ENCODE measurements around the gene CAPSL. TPM values are rescaled to one million over a fixed set of nuclear protein-coding genes. Genes with fewer than 3 reads are reported as not detected.
"Not testable (repeated sequence)": the region's sequence is repeated elsewhere in the genome, so short reads cannot be mapped to it uniquely, and the experiment has no call there.

The CAPSL gene
- total RNA-seq, 1 donor from 2014 or later = not detected

DNA sequence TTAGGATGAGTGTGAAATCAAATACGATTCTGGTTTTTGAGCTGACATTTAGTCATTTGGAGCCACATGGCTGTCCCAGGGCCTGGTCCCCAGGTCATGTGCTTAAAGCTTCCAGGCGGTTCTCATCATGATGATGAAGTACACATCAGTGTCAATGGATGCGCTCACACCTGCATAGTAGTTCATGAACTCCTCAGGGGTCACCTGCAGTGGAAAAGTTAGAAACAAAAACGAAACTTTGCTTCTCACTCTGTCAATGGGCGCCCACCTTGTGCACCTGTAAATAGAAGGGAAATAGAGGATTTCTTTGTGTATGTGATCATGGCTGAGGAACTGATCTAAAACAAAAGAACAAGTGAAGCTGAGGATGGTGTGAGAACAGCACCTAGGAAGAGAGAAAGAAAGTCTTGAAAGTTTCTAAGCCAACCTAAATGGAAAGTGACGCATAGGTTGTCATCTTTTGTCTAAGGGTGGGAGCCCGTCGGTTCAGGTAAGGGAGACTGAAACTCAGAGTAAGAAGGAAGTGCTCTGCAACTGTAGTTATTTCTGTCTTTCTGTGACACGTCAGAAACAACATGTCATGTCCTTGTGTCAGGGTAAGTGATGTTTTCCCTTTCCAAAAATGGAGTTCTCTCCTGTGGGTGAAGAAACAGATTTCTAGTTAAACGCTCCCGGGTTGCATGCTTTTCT lies 33.8 kb downstream of the CAPSL start:
- DNase-seq (ENCODE audit: low spot score) = no peak

DNA sequence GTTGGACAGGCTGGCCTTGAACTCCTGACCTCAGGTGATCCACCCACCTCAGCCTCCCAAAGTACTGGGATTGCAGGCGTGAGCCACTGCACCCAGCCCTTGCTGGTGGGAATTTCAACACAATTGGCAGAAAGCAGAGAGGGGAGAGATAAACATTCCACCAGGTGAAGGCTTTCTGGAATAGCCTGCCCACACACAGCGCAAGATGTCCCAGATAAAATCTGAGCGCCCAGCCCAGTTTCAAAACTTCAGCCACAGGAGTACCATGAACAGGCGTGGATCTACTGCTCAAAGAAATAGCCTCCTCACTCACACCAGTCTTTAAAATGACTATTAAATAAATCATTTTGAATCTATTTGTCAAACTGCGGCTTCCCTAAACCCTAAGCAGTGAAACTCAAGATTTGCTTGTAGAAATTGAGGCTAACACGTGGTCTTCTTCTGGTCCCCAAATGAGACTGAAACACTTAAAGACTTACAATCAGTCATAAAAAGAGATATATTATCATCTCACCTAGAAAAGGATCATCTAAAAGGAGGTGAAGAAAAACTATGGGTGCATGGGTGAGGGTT lies 34.7 kb downstream of the CAPSL start:
- no peak for DNase-seq (ENCODE audit: low spot score)

DNA sequence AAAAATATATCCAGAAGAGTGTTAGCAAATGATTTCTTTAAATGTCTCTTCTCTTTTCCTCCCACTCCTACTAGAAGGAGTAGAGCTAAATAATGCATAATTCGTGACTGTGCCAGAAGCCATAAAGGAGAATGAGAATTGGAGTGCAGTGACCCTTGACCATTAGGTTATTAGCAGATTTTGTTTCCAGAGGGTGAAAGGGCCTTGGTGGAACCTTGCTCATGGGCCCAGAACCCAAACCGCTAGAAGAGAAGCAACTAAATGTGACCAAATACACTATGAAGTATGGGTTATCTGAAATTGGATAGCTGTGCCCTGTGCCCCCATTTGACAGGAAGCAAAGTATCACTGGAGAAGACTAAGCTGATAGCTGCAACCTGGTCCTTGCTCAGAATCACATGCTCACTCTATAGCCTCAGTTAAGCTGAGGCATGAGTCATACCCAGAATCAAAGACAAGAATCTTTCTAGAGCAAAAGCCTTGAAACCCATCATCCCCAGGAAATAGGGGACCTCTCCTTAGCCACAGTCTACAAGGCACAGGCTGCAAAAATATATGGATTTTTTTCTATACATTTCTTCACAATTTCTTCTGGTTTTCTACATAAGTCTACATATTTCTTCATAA lies 36.3 kb downstream of the CAPSL start:
- DNase-seq (ENCODE audit: low spot score) = no peak

DNA sequence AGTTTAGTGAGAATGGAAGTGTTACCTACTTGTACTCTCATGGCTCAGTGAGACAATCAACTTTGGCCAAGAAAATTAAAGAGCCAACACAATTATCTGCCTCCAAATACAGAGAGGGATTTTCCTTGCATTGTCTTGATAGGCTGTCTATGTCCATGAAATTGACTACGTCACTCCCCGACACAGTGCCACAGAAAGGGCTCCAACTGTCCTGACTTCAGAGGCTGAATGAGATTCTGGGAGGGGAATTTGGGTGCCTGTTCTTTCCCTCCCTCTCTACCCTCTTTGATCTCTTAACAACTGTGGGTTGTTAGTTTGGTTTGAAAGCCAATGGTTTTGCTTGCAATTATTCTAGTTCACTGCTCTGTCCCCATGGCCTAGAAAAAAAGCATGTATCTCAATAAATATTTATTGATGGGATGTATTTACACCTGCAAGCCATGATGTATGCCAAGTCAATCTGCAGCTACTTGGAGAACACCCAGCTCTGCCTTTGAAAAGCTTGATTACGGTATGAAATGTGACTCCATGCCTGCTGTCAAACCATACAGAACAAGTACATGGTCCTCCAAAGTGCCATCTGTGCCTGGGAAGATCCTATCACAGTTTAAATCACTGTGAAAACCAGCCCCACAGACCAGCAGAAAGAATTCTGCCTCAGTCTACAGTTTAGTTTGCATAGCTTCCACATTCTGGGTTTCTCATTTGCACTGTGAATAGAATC lies 37.3 kb downstream of the CAPSL start:
- DNase-seq (ENCODE audit: low spot score) = no peak

DNA sequence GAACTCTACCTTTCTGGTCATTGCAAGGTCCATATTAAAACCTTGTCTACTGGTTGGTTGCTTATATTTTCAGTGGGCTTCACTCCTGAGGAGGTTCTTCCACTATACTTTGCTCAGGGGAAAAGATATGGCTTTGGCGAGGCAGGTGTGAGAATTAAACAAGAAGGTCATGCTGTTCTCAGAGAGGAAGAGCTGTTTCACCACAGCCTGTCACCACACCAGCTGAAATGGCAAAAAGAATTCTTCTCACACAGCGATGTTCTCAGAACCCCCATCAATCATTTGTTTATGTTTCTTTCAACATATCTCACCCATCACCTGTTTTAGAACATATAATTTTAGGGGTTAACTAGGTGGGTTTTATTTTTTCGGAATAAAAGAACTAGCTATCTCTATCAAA lies 38.6 kb downstream of the CAPSL start:
- DNase-seq (ENCODE audit: low spot score) = no peak

DNA sequence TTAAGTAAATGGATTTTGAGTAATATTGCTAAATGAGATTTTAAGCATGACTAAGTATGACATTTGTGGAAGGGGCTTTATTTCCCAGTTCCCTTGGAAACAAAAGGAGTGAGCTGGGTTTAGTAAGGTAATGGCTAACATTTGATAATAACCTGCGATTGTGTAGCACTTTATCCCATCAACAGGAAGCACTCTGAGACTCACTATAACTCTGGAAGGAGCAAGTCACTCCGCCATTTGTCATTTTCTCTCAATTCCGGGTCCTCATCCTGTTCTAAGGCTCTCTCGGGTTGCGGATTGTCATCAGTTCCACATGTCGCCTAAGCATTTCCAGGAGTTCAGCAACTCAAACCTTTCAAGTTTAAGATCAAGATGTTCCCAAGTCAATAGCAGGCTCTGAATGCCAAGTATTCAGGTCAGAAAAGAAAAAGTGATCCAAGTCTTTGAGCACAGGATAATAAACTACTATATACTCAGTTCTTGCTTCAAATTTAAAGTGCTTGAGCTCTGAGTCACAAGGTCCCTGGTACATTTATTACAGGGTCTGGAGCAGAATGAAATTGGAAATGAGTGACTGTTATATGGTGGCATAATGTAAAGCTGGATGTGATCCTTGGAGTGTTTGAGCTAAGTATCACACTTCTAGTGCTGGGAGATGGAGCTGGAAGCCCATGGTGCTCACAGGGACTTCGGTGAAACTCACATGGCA lies 39.3 kb downstream of the CAPSL start:
- no peak for DNase-seq (ENCODE audit: low spot score)

DNA sequence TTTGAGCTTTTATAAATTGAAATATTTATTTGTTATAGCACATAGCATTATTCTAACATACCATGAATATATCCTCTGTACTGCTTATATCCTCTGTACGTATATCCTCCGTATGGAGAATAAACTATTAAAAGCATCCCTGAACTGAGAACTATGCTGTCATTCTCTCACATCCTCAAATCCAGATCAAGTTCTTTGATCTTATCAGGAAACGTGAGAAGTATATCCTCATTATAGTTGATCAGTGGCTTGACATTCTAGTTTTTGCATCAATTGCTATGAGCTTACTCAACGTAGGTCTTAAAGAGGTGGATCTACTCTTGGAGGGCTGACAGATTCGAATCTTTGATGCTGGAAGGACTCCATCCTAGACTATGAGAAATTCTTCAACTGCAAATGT lies 44.3 kb downstream of the CAPSL start:
- DNase-seq (ENCODE audit: low spot score) = no peak

DNA sequence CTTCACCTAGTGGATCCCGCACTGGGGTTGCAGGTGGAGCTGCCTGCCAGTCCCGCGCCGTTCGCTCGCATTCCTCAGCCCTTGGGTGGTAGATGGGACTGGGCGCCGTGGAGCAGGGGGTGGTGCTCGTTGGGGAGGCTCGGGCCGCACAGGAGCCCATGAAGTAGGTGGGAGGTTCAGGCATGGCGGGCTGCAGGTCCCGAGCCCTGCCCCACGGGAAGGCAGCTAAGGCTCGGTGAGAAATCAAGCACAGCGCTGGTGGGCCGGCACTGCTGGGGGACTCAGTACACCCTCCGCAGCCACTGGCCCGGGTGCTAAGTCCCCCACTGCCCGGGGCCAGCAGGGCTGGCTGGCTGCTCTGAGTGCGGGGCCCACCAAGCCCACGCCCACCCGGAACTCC lies 45.6 kb downstream of the CAPSL start:
- DNase-seq (ENCODE audit: low spot score) = not testable (repeated sequence)

DNA sequence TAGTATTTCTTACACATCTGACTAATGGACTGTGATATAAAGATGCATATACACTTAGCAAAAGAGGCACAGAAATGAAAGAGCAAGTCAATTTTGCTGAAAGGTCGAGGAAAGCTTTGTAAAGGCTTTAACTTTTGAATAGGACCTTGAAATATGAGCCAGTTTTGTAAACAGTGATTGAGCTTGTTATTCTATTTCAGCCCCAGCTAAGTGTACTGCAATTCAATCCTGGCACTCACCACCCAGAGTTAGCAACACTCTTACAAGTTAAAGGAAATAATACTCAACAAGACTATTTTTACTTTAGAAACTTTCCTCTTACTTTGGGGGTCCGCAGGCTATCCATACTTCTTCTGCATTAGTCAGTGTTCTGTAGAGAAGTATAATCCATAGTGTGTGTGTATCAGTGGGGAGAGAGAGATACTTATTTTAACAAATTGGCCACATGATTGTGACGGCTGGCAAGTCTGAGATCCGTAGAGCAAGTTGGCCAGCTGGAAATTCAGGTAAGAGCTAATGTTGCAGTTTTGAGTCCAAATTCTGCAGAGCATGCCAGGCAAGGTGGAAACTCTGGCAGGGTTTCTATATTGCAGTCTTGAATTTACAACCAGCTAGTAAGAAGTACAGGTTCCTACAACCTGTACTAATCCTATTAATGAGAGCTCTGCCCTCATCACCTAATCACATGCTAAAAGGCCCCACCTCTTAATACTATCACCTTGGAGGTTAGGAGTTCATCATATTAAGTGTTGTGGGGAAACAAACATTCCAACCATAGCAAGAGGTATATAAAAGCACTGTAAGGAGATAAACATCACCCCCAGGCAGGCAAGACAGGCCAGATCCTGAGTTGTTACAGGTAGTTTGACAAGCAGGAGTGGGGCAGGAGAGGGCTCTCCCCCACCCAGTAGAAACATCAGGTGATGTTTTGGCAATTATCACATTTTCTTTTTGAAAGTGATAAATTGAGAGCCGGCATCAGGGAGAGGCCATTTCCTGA lies 48.1 kb downstream of the CAPSL start:
- DNase-seq (ENCODE audit: low spot score) = no peak

DNA sequence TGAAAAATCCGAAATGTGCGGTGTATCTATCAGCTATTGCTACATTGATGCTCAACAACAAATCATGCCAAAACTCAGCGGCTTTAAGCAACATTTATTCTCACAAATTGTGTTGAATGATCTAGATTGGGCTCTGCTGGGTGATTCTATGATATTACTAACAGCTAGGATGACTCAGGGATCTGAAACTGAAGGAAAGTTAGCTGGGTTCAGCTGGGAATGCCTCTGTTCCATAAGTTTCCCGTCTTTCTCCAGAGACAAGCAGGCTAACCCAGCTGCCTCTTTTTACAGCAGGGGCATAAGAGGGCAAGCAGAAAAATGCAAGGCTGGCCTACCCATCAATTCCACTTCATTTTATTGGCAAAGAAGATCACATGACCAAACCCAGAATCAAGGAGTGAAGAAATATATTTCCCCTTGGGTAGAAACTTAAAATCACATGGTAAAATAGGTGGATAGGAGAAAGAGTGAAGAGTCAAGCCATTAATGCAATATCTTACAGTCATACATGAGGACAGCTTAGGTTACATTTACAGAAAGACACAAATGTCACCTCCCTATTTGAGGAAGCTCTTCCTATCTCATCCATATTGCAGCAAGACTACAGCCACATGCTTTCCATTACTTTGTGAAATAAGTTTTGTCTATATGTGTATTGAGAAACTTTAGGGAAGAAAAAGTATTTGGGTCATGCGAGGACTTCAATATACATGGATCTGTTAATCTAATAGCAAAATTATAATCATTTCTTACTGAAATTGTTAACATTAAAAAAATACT lies 50.9 kb downstream of the CAPSL start:
- DNase-seq (ENCODE audit: low spot score) = no peak

DNA sequence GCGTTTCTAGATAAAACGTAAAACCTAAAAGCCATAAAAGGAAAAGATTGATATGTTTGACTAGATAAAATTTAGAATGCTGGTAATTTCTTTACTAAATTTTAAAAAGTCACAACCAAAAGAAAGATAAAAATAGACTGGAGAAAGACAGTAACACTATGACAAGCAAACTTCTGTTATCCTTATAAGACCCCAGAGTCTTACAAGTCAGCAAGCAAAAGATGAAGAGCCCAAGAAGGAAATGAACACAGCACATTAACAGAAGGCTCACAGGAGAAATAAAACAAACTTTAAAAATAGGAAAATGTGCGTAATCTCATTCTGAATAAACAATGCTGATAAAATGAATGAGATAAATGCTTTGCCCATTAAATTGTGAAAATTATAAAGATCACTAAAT lies 52.0 kb downstream of the CAPSL start:
- DNase-seq (ENCODE audit: low spot score) = no peak

DNA sequence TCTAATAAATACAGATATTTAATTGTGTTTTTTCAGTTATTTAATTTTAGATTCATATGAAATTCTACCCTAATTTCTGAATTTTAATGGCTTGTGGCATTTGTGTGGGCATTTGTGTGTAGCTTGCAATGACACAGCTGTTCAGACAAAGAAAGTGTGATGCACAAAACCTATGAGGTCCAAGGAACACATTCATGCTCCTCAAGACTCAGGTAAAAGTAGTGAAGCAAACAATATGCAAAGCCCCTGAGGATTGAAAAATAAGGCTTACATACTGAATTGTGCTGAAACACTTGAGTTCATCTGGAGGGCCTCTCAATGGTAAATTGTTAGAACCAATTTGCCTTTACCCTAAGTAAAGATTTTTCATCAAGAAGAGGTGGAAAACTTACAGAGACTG lies 53.6 kb downstream of the CAPSL start:
- DNase-seq (ENCODE audit: low spot score) = no peak

DNA sequence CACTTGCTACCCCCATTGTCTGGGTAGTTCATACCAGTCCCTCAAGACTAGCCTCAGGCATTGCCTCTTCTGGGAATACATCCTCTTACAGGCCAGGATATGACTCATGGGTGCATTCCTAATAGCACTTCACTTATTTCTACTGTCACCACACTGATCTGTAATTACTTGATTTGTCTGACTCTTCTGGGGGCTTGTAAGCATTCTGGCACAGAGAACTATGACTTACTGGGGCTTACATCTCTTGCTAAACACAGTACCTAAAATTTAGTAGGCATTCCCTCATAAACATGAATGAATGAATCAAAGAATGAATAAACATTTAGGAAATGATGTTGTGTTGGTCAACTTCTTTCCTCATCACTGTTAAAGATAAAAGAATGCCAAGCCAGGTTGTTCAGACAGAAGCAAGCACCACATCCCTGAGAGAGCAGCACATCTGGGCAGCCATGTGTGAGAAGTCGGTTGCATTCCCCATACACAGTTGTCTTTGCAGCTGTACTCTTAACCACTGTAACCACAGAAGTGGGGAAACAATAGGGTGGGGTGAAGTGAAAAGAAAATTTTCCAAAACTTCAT lies 54.1 kb downstream of the CAPSL start:
- DNase-seq (ENCODE audit: low spot score) = no peak

DNA sequence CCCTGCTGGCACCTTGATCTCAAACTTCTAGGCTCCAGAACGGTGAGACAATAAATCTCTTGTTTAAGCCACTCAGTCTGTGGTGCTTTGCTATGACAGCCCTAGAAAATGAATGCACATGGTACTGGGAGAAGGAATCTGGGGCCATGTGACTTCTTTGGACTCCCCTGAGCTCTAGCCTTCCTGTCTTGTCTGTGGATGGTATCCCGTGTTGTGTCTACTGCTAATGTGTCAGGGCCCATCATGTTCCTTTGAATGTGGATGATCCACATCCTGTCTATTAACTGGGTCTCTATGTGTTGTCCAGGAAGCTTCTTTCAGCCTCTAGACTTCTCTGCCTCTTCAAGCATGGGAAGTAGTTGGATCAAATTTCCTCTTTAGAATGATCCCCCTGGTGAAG lies 56.7 kb downstream of the CAPSL start:
- DNase-seq (ENCODE audit: low spot score) = no peak

DNA sequence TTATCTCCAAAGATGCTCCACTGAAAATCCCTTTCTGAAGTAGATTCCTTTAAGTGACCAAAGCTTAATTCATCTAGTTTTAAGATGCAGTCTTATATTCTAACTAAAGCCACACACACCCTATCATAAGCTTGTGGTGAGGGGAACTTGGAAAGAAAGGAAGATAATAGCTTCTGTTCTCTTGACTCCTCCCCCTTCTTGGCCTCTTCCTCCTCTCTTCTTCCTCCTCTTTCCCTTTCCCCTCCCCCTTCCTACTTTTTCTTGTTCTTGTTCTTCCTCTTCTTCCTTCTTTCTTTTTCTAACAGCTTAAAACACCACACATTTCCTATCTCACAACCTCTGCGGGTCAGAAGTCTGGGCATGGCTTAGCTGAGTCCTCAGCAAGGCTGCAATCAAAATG lies 58.3 kb downstream of the CAPSL start:
- DNase-seq (ENCODE audit: low spot score) = no peak

DNA sequence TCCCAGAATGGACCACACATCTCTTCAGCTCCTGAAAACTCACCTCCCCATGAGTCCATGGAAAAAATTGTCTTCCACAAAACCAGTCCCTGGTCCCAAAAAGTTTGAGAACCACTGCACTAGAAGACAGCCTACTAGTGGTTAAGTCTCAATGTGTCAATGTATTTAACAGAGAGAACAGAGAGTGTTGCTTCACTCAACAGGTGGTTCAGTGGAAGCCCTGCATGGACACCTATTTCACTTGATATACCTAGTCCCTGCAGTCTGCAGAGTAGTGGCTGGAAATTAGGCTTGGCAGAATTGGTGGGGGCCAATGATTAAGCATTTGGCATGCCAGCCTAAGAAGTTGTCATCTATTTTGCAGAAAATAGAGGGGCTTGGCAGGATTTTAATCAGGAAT lies 58.8 kb downstream of the CAPSL start:
- DNase-seq (ENCODE audit: low spot score) = no peak

DNA sequence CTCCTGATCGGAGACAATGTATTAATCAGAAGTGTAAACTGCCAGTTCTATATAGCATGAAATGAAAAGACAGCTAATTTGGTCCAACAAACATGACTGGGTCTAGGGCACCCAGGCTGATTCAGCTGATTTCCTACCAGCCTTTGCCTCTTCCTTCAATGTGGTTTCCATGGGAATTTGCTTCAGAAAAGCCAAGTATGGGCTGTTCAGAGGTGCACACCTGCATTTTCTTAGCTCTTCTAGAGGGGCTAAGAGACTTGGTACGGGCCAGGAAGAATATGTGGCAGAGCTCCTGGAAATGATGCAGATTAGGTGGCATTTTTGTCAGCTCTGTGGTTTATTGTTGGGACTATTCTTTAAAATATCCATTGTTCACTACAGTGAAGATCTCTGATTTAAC lies 59.3 kb downstream of the CAPSL start:
- no peak for DNase-seq (ENCODE audit: low spot score)

DNA sequence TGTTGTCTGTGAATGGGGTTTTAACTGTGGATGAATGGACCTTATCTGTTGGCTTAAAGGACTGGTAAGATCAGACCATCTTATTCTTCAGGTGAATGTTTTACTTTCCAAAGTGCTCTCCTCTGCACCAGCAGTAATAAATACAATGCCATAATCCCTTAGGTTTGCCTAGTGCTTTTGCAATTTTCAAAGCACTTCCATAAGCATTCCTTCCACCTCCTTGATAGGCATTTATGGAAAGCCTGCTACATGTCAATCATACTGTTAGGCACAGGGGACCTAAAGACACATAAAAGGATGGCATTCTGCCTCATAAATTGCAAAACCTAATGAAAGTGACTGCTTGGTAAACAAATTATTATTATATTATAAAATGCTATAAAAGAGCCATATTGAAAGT lies 60.3 kb downstream of the CAPSL start:
- DNase-seq (ENCODE audit: low spot score) = no peak

DNA sequence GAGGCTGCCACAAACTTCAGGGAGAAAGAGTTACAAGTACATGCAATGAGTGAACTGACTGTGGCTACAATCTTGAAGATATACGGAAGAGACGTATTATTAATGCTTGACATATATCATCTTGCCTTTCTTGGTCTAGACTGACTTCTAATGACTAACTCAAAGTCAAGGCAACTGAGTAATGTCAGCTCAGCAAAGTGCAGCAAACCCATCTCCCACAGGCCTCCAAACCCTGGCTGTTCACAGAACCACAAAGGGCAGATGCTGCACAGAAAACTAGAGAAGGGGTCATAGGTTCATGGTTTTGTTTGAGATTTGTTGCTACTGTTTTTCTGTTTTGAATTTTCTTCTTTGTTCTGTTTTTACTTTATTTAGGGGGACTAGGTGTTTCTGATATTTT lies 60.8 kb downstream of the CAPSL start:
- DNase-seq (ENCODE audit: low spot score) = no peak

DNA sequence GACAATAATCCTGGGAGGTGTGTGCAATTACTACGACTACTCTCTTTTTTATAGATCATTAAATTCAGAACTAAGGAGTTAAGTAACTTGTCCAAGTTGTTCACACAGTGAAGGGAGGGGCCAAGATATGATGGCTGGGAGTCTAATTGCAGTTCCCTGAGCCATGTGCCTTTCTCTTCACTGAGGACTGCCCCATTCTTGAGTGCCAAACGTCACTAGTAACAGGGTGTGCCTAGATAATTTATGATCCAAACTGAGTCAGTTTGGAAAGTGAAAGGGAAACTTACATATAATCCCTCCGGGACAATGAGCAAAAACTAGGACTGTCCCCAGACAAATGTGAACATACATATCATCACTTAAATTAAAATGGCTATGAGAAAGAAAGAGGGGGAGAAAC lies 61.5 kb downstream of the CAPSL start:
- DNase-seq (ENCODE audit: low spot score) = no peak

Data from ureter (tissue), 1 donor.